Measurements from ENCODE around the gene UIMC1. TPM values are rescaled to one million over a fixed set of nuclear protein-coding genes. Genes with fewer than 3 reads are reported as not detected.

The UIMC1 gene
- polyA plus RNA-seq, 1 of the 3 experiments (the other 2 are of a cell fraction): 19.9 TPM

- H3K9me3 ChIP-seq: no peaks in the 10 kb centered on the region; the same call in 1 of the 2 replicates
- ChIA-PET CTCF (interaction anchor here (0.6 to 5.4 kb wide), 8 partner anchors 35 to 299 kb away, joined by 3 to 53 read pairs (median 9); no protein-coding TSS in a partner anchor), POLR2A (interaction anchor here (0.9 kb wide), 1 partner anchor 296 kb away, joined by 4 read pairs; no protein-coding TSS in a partner anchor)
- peaks cover 18% of the 10 kb centered on the region for H3K79me2 ChIP-seq (ENCODE audit: insufficient read depth)
- peaks cover 46 to 51% of the 10 kb centered on the region in 2 experiments for H3K36me3 ChIP-seq (replicated peaks in 1 of 2; ENCODE audit: control insufficient read depth in 1 of 2, insufficient read depth in 2 of 2, low read length in 1 of 2)
- TF ChIP-seq MXI1 (IDR thresholded peaks at IDR 0.05; ENCODE audit: low read depth, low read length): peak; percentile 21; the same call in 1 of the 2 replicates
- TF ChIP-seq GABPA (IDR thresholded peaks at IDR 0.05; ENCODE audit: low read depth): no peak
- no peak for TF ChIP-seq USF2 (IDR thresholded peaks at IDR 0.05; ENCODE audit: borderline replicate concordance, low read depth, low read length)
- no peak for TF ChIP-seq EZH2phosphoT487 (IDR thresholded peaks at IDR 0.05; ENCODE audit: borderline replicate concordance, low read depth)
- H3K4me2 ChIP-seq: no peak overlapping the region
- H3F3A ChIP-seq (replicated peaks; ENCODE audit: insufficient read depth): peaks cover 7% of the 10 kb centered on the region
- no peak overlapping the region for H3K9ac ChIP-seq
- no peaks in the 10 kb centered on the region for H3K9me2 ChIP-seq
- no peak overlapping the region for H2AFZ ChIP-seq (ENCODE audit: low read depth)
- peaks cover 26% of the 10 kb centered on the region for H4K20me1 ChIP-seq (ENCODE audit: insufficient read depth)
- DNase-seq: no peak
- 67% methylated on average over 1 of the region's 1 CpG for WGBS (ENCODE audit: low lambda C conversion rate)
- H3K27ac ChIP-seq (ENCODE audit: low read depth in 2 of 2, low read length in 1 of 2): peak overlapping the region in 1 of 2 experiments; percentile 34; a peak in 2 of 4 replicates
- no peaks in the 10 kb centered on the region for H3K27me3 ChIP-seq (ENCODE audit: insufficient read depth)
- H3K4me1 ChIP-seq (ENCODE audit: control insufficient read depth in 1 of 2, insufficient read depth in 2 of 2, low read depth in 1 of 2, low read length in 1 of 2): peaks cover 7 to 10% of the 10 kb centered on the region in 2 experiments; a peak in 3 of 4 replicates
- H3K4me3 ChIP-seq (ENCODE audit: low read depth in 2 of 2, low read length in 1 of 2): no peak overlapping the region
Measured at GRCh38 chr5:176956756-176957155, 49.8 kb downstream of the UIMC1 start.

GRCh38 chr5:176955895-176956294, 50.7 kb downstream of the UIMC1 start:
- Histone ChIP-seq H3K4me2 (no peak overlapping the region), H3K79me2 (ENCODE audit: insufficient read depth) (peaks cover 18% of the 10 kb centered on the region), H2AFZ (ENCODE audit: low read depth) (no peak overlapping the region), H3K4me1 (ENCODE audit: control insufficient read depth in 1 of 2, insufficient read depth in 2 of 2, low read depth in 1 of 2, low read length in 1 of 2) (peaks cover 7 to 10% of the 10 kb centered on the region in 2 experiments; a peak in 3 of 4 replicates), H3K36me3 (replicated peaks in 1 of 2; ENCODE audit: control insufficient read depth in 1 of 2, insufficient read depth in 2 of 2, low read length in 1 of 2) (peaks cover 54 to 59% of the 10 kb centered on the region in 2 experiments), H3K9ac (no peak overlapping the region), H3K27me3 (ENCODE audit: insufficient read depth) (no peaks in the 10 kb centered on the region), H3K9me3 (no peaks in the 10 kb centered on the region; the same call in 1 of the 2 replicates), H3K4me3 (ENCODE audit: low read depth in 2 of 2, low read length in 1 of 2) (no peak overlapping the region), H3F3A (replicated peaks; ENCODE audit: insufficient read depth) (peaks cover 7% of the 10 kb centered on the region), H3K9me2 (no peaks in the 10 kb centered on the region), H4K20me1 (ENCODE audit: insufficient read depth) (peaks cover 26% of the 10 kb centered on the region), H3K27ac (ENCODE audit: low read depth in 2 of 2, low read length in 1 of 2) (no peak overlapping the region; a peak in 1 of 4 replicates)
- ChIA-PET POLR2A (no interaction called here), CTCF (interaction anchor here (1.6 to 5.4 kb wide), 3 partner anchors 34 to 295 kb away, joined by 4 to 53 read pairs (median 14); no protein-coding TSS in a partner anchor)
- 0 out of 2 replicates have a peak, but pooled peaks have one; percentile 9 for TF ChIP-seq FOSL2 (IDR thresholded peaks at IDR 0.05; ENCODE audit: borderline replicate concordance, low read depth)
- TF ChIP-seq CTCF (IDR thresholded peaks at IDR 0.05): no peak
- no peak for DNase-seq
